K562 (cell line): Measurements from ENCODE around the gene LDB2. TPM values are rescaled to one million over a fixed set of nuclear protein-coding genes. Genes with fewer than 3 reads are reported as not detected.

Source experiments
- ATAC-seq: fragments of 200-7000 bp; cut with Tn5 transposase; 3 replicates; pipeline ENCODE4 v1.9.1; 2020; ENCODE audit warnings: moderate library complexity
- BruUV-seq: library from RNA; stranded (reverse); fragments of 400-500 nt; replicated peaks from 2 replicates; lab custom pipeline; 2021; lab: Mats Ljungman, UMichigan
- CTCF ChIA-PET: fragments of 300-600 bp; formaldehyde crosslinking; extraction: SDS; loops from one replicate; lab custom pipeline; 2021; ENCODE audit warnings: low intra/inter-chr PET ratio; lab: Yijun Ruan, JAX
- POLR2A ChIA-PET: fragments of 300-600, 350-650 bp; sonication (Branson Sonifier 250); formaldehyde crosslinking; extraction: SDS; loops from one replicate; lab custom pipeline; 2021; ENCODE audit warnings: antibody characterized with exemption, inconsistent platforms; lab: Yijun Ruan, JAX
- DNase-seq, 4 experiments: peaks; one replicate each; pipeline versions ENCODE4 v3.0.0 to v3.0.0-alpha.2; 2011 to 2018; ENCODE audit warnings: low spot score in 3 of 4, mixed read lengths in 3 of 4; ENCODE audit errors: extremely low read depth in 1 of 4
- FAIRE-seq: peaks from 2 replicates; lab custom pipeline; 2011; peaks lifted over from hg19 to GRCh38; lab: Jason Lieb, UNC
- H2AFZ ChIP-seq: 2 replicates; pipeline ENCODE4 v1.6.0; 2011; ENCODE audit warnings: low read depth, low read length, control low read depth, inconsistent platforms
- H3K27ac ChIP-seq: fragments of 200-600 bp; 3 replicates; pipeline ENCODE4 v1.8.0; 2011; ENCODE audit warnings: low read depth, mild to moderate bottlenecking, control low read depth, inconsistent platforms, low read length, moderate library complexity, mixed read lengths; ENCODE audit errors: extremely low read depth
- H3K27me3 ChIP-seq, 2 experiments: fragments of 300-600 bp in 1 of 2; 2 replicates in 1 of 2; 3 replicates in 1 of 2; pipeline versions ENCODE4 v1.6.0 to v1.8.0; 2011; ENCODE audit warnings: inconsistent platforms in 2 of 2, low read length in 2 of 2, mild to moderate bottlenecking in 1 of 2, mixed read lengths in 1 of 2, moderate library complexity in 1 of 2; ENCODE audit not compliant: control insufficient read depth in 2 of 2, insufficient read depth in 2 of 2
- H3K36me3 ChIP-seq: fragments of 300-600 bp; 3 replicates; pipeline ENCODE4 v1.8.0; 2011; ENCODE audit warnings: mild to moderate bottlenecking, low read length, inconsistent platforms; ENCODE audit not compliant: control insufficient read depth, insufficient read depth
- H3K4me1 ChIP-seq, 2 experiments: fragments of 200-600 bp in 1 of 2; replicated peaks in 1 of 2; 2 replicates in 1 of 2; 3 replicates in 1 of 2; pipeline versions ENCODE4 v1.5.1 to v1.8.0; 2011; ENCODE audit warnings: inconsistent platforms in 2 of 2, low read length in 2 of 2, mild to moderate bottlenecking in 1 of 2, mixed read lengths in 1 of 2, moderate library complexity in 1 of 2; ENCODE audit not compliant: control insufficient read depth in 2 of 2, insufficient read depth in 2 of 2
- H3K4me2 ChIP-seq: 2 replicates; pipeline ENCODE4 v1.6.1; 2011; ENCODE audit warnings: low read length, control low read depth, inconsistent platforms, mixed read lengths; ENCODE audit not compliant: insufficient read depth
- H3K4me3 ChIP-seq: fragments of 200-600 bp; sonication (generic), shearing (Covaris generic); 2 replicates; pipeline ENCODE4 v1.5.1; 2016; ENCODE audit warnings: control low read depth, inconsistent platforms
- H3K79me2 ChIP-seq: fragments of 200-600 bp; 3 replicates; pipeline ENCODE4 v1.8.0; 2011; ENCODE audit warnings: low read length, inconsistent platforms; ENCODE audit not compliant: control insufficient read depth, insufficient read depth
- H3K9ac ChIP-seq, 2 experiments: 2 replicates each; pipeline versions ENCODE4 v1.6.0 to v1.6.1; 2011; ENCODE audit warnings: low read depth in 2 of 2, low read length in 2 of 2, control low read depth in 1 of 2, inconsistent platforms in 1 of 2, mild to moderate bottlenecking in 1 of 2, mixed read lengths in 1 of 2; ENCODE audit not compliant: insufficient read depth in 1 of 2
- H3K9me1 ChIP-seq: one replicate; pipeline ENCODE4 v1.6.0; 2011; ENCODE audit warnings: inconsistent platforms, mild to moderate bottlenecking, low read length, moderate library complexity; ENCODE audit not compliant: control insufficient read depth, insufficient read depth
- H3K9me3 ChIP-seq: replicated peaks from 2 replicates; pipeline ENCODE4 v1.5.1; 2011; ENCODE audit warnings: low read depth, low read length, inconsistent platforms; ENCODE audit not compliant: control insufficient read depth, insufficient read depth
- H4K20me1 ChIP-seq: replicated peaks from 2 replicates; pipeline ENCODE4 v1.6.1; 2011; ENCODE audit warnings: low read length, inconsistent platforms, mixed read lengths; ENCODE audit not compliant: control insufficient read depth, insufficient read depth
- AFF1 ChIP-seq, 2 experiments: fragments of 450-650 bp; IDR thresholded peaks; 2 replicates each; pipeline ENCODE4 v1.6.1; 2018; ENCODE audit warnings: mild to moderate bottlenecking in 2 of 2, low read depth in 1 of 2; ENCODE audit not compliant: partially characterized antibody in 2 of 2
- MXI1 ChIP-seq: IDR thresholded peaks from 2 replicates; pipeline ENCODE4 v1.6.1; 2011; ENCODE audit warnings: low read depth, mild to moderate bottlenecking, improper control_type of control experiment, low read length
- WHSC1 ChIP-seq: IDR thresholded peaks from one replicate; pipeline ENCODE4 v1.6.1; 2012; ENCODE audit warnings: low read length, control low read depth, inconsistent platforms
- ZNF766 ChIP-seq: fragments of 200-800 bp; sonication (Bioruptor generic); conservative IDR thresholded peaks from 2 replicates; pipeline ENCODE4 v1.6.1; 2016; ENCODE audit warnings: missing genetic modification characterization, missing compliant biosample characterization
- WGBS: fragments of 100-300 bp; shearing (Covaris generic); methylation state at CpG from one replicate; pipeline ENCODE4 v1.1.6; 2016; ENCODE audit warnings: low coverage, mixed read lengths; ENCODE audit not compliant: insufficient coverage; ENCODE audit errors: missing lambda C conversion rate; 5-methylcytosine and 5-hydroxymethylcytosine counted together
- in situ Hi-C: fragments of 300-500 bp; cut with MboI; formaldehyde crosslinking; loops from 4 replicates; pipeline ENCODE4 v1.15.0; 2018; ENCODE audit warnings: inconsistent platforms, mixed read lengths
- intact Hi-C: fragments of 100-400 bp; cut with micrococcal nuclease; formaldehyde crosslinking; loops from 2 replicates; pipeline ENCODE4 v1.14.2; 2022
- polyA plus RNA-seq, 8 experiments: library from polyadenylated mRNA; depleted of rRNA in 4 of 8; stranded (reverse) in 5 of 8; unstranded in 3 of 8; fragments of >200 nt; fragmentation: Nextera tagmentation in 2 of 8; fragmentation: Illumina TruSeq in 1 of 8; extraction: Ambion mirVana in 2 of 8; extraction: Trizol in 1 of 8; gene quantifications; 2 replicates each; pipeline versions ENCODE4 v1.2.1 to v1.2.3, GENCODE V29; 2011 to 2014; ENCODE audit warnings: inconsistent platforms in 1 of 8, missing spikeins in 1 of 8
- total RNA-seq, 7 experiments: library from RNA; depleted of rRNA in 6 of 7; stranded (reverse); fragments of >200 nt in 6 of 7; fragmentation: Illumina TruSeq in 2 of 7; extraction: Trizol in 2 of 7; gene quantifications; 2 replicates each; pipeline versions ENCODE4 v1.2.1 to v1.2.3, GENCODE V29; 2011 to 2021; ENCODE audit warnings: low replicate concordance in 1 of 7

The LDB2 gene
- total and polyA plus RNA-seq, 9 of the 15 experiments (the other 6 are each of a cell fraction or from before 2014, with no cell fraction given), result 0.10 to 0.20 TPM; not detected in 7

GRCh38 chr4:16779028-16779675 lies 119.3 kb downstream of the LDB2 start:
- BruUV-seq, result no TSS peak
- no peak overlapping the region for H3K4me2 ChIP-seq
- no peaks in the 10 kb centered on the region for H3K4me1 ChIP-seq
- no peaks in the 10 kb centered on the region for H3K9me1 ChIP-seq
- intact Hi-C loops (no loop called here), in situ Hi-C loops (no loop called here)
- H2AFZ ChIP-seq, result no peak overlapping the region
- H3K4me3 ChIP-seq, result no peak overlapping the region
- H4K20me1 ChIP-seq, result no peaks in the 10 kb centered on the region; the same call in 1 of the 2 replicates
- no peaks in the 10 kb centered on the region for H3K9me3 ChIP-seq
- H3K27me3 ChIP-seq, result peaks cover 0 to 3% of the 10 kb centered on the region in 2 experiments; a peak in 1 of 5 replicates
- H3K27ac ChIP-seq, result no peak overlapping the region
- DNase-seq (no peak), ATAC-seq (no peak), FAIRE-seq (no peak)
- 0% methylated on average over 10 of the region's 10 CpGs for WGBS
- H3K9ac ChIP-seq, result no peak overlapping the region
- CTCF ChIA-PET, result no interaction called here
- POLR2A ChIA-PET, result interaction anchor here (0.7 kb wide), 1 partner anchor 21 kb away, joined by 3 read pairs; no protein-coding TSS in a partner anchor
- TF ChIP-seq AFF1 (IDR thresholded peaks at IDR 0.05; ENCODE audit: low read depth in 1 of 2, partially characterized antibody in 2 of 2), result no peak
- no peak for TF ChIP-seq ZNF766 (CRISPR knock-in tag)
- TF ChIP-seq MXI1, result no peak
- no peak for TF ChIP-seq WHSC1
- H3K79me2 ChIP-seq, result no peaks in the 10 kb centered on the region
- no peaks in the 10 kb centered on the region for H3K36me3 ChIP-seq
